Measurements from ENCODE around the gene DUSP2. TPM values are rescaled to one million over a fixed set of nuclear protein-coding genes. Genes with fewer than 3 reads are reported as not detected.
A peak's percentile ranks its signal among the peaks of the same experiment; 100 is the strongest.

DUSP2 gene
- polyA plus RNA-seq, 3 donors: 48.4 to 392 (median 66.1) TPM

DNA sequence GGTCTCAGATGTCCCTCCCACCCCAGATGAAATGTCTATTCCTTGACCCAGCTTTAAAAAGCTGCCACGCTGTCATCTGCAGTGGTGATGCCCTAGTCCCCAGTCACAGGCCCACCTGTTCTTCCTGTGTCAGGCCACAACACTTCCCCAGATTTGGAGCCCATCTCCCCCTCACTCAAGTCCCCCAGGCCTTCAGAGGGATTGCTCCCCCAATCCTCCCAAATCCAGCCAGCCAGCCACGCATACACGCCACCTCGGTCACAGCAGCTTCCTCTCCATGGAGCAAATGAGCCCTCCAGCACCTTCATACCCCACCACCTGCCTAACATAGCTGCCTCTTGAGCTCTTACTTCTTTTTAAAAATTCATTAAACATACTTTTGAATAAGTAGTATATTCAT, 14.8 kb downstream of the DUSP2 start:
- no peaks in the 10 kb centered on the region for H3K9me3 ChIP-seq (replicated peaks in 1 of 2; ENCODE audit: control insufficient read depth in 1 of 2, insufficient read depth in 1 of 2, low read length in 2 of 2)
- H3K4me3 Mint-ChIP-seq: no peak overlapping the region
- no peak overlapping the region for H3K4me2 ChIP-seq (replicated peaks; ENCODE audit: extremely low read depth, low read length, poor library complexity, severe bottlenecking)
- TF ChIP-seq, protein P1, sequence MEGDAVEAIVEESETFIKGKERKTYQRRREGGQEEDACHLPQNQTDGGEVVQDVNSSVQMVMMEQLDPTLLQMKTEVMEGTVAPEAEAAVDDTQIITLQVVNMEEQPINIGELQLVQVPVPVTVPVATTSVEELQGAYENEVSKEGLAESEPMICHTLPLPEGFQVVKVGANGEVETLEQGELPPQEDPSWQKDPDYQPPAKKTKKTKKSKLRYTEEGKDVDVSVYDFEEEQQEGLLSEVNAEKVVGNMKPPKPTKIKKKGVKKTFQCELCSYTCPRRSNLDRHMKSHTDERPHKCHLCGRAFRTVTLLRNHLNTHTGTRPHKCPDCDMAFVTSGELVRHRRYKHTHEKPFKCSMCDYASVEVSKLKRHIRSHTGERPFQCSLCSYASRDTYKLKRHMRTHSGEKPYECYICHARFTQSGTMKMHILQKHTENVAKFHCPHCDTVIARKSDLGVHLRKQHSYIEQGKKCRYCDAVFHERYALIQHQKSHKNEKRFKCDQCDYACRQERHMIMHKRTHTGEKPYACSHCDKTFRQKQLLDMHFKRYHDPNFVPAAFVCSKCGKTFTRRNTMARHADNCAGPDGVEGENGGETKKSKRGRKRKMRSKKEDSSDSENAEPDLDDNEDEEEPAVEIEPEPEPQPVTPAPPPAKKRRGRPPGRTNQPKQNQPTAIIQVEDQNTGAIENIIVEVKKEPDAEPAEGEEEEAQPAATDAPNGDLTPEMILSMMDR (IDR thresholded peaks at IDR 0.05): no peak
- no peak overlapping the region for H3K4me3 ChIP-seq (replicated peaks in 1 of 3; ENCODE audit: low read depth in 2 of 3, low read length in 3 of 3)
- WGBS (ENCODE audit: insufficient coverage): 86% methylated on average over 1 of the region's 4 CpGs
- H3K27ac ChIP-seq (ENCODE audit: low read depth in 1 of 2, low read length in 2 of 2): no peak overlapping the region
- intact Hi-C loops (cut with micrococcal nuclease): no loop called here
- no peaks in the 10 kb centered on the region for H4K20me1 ChIP-seq (ENCODE audit: insufficient read depth, low read length)
- H3K27me3 Mint-ChIP-seq (ENCODE audit: low read depth in 3 of 3): peaks cover 0 to 7% (median 5%) of the 10 kb centered on the region in 3 donors
- H3K27ac Mint-ChIP-seq: peak overlapping the region in 2 of 7 donors; percentile 26 to 70
- H3K4me1 ChIP-seq (ENCODE audit: control insufficient read depth in 1 of 2, insufficient read depth in 2 of 2, low read length in 2 of 2): no peaks in the 10 kb centered on the region
- no peaks in the 10 kb centered on the region for H3K36me3 ChIP-seq (replicated peaks in 1 of 2; ENCODE audit: control insufficient read depth in 1 of 2, insufficient read depth in 2 of 2, low read length in 2 of 2)
- H3K79me2 ChIP-seq (ENCODE audit: insufficient read depth, low read length): no peaks in the 10 kb centered on the region
- peaks cover 0 to 2% (median 0%) of the 10 kb centered on the region in 7 donors for H3K9me3 Mint-ChIP-seq
- H3K27me3 ChIP-seq (ENCODE audit: control insufficient read depth in 2 of 2, insufficient read depth in 2 of 2, low read length in 2 of 2): no peaks in the 10 kb centered on the region
- H3K4me1 Mint-ChIP-seq: no peaks in the 10 kb centered on the region
- DNase-seq: no peak
- H3K36me3 Mint-ChIP-seq: no peaks in the 10 kb centered on the region
- H3K9ac ChIP-seq (ENCODE audit: insufficient read depth, low read length, poor library complexity, severe bottlenecking): no peak overlapping the region
- no peak overlapping the region for H2AFZ ChIP-seq (ENCODE audit: insufficient read depth, low read depth, low read length, poor library complexity, severe bottlenecking)

GRCh38 chr2:96129528-96130120, 15.6 kb downstream of the DUSP2 start:
- Histone ChIP-seq H3K27ac (ENCODE audit: low read depth in 1 of 2, low read length in 2 of 2) (no peak overlapping the region), H3K4me1 (ENCODE audit: control insufficient read depth in 1 of 2, insufficient read depth in 2 of 2, low read length in 2 of 2) (no peaks in the 10 kb centered on the region), H3K27me3 (ENCODE audit: control insufficient read depth in 2 of 2, insufficient read depth in 2 of 2, low read length in 2 of 2) (no peaks in the 10 kb centered on the region), H4K20me1 (ENCODE audit: insufficient read depth, low read length) (no peaks in the 10 kb centered on the region), H3K9ac (ENCODE audit: insufficient read depth, low read length, poor library complexity, severe bottlenecking) (no peak overlapping the region), H3K4me3 (replicated peaks in 1 of 3; ENCODE audit: low read depth in 2 of 3, low read length in 3 of 3) (no peak overlapping the region), H3K36me3 (replicated peaks in 1 of 2; ENCODE audit: control insufficient read depth in 1 of 2, insufficient read depth in 2 of 2, low read length in 2 of 2) (no peaks in the 10 kb centered on the region), H3K79me2 (ENCODE audit: insufficient read depth, low read length) (no peaks in the 10 kb centered on the region), H3K9me3 (replicated peaks in 1 of 2; ENCODE audit: control insufficient read depth in 1 of 2, insufficient read depth in 1 of 2, low read length in 2 of 2) (no peaks in the 10 kb centered on the region), H3K4me2 (replicated peaks; ENCODE audit: extremely low read depth, low read length, poor library complexity, severe bottlenecking) (no peak overlapping the region), H2AFZ (ENCODE audit: insufficient read depth, low read depth, low read length, poor library complexity, severe bottlenecking) (no peak overlapping the region)
- intact Hi-C loops (cut with micrococcal nuclease): no loop called here
- Mint-ChIP-seq H3K4me1 (no peaks in the 10 kb centered on the region), H3K9me3 (peaks cover 0 to 2% (median 0%) of the 10 kb centered on the region in 7 donors), H3K27ac (no peak overlapping the region), H3K36me3 (no peaks in the 10 kb centered on the region), H3K4me3 (no peak overlapping the region), H3K27me3 (ENCODE audit: low read depth in 3 of 3) (peaks cover 0 to 7% (median 5%) of the 10 kb centered on the region in 3 donors)
- TF ChIP-seq, protein P1 (IDR thresholded peaks at IDR 0.05): no peak
- 97% methylated on average over 5 of the region's 16 CpGs for WGBS (ENCODE audit: insufficient coverage)
- DNase-seq: peak in 1 of 3 donors; percentile 20
